HepG2 (cell line): ENCODE results near the gene IRF7.

ENCODE experiments used
- ELF4 ChIP-seq: sonication (generic); formaldehyde crosslinking; IDR thresholded peaks from 2 replicates; pipeline ENCODE4 v1.5.0; 2020; ENCODE audit warnings: missing genetic modification reagents, mild to moderate bottlenecking, moderate library complexity, borderline replicate concordance
- HNF4A ChIP-seq: sonication (generic); formaldehyde crosslinking; IDR thresholded peaks from 2 replicates; pipeline ENCODE4 v1.4.0; 2020; ENCODE audit warnings: missing genetic modification reagents
- PHF20 ChIP-seq: sonication (generic); formaldehyde crosslinking; IDR thresholded peaks from 2 replicates; pipeline ENCODE4 v1.5.0; 2020; ENCODE audit warnings: mild to moderate bottlenecking, missing genetic modification reagents
- PHF8 ChIP-seq: sonication (generic); formaldehyde crosslinking; IDR thresholded peaks from 2 replicates; pipeline ENCODE4 v1.5.0; 2020; ENCODE audit warnings: missing genetic modification reagents
- RFX5 ChIP-seq: IDR thresholded peaks from 2 replicates; pipeline ENCODE4 v1.6.1; 2011; ENCODE audit warnings: low read depth, low read length, improper control_type of control experiment
- SUZ12 ChIP-seq: fragments of 150-350 bp; IDR thresholded peaks from 2 replicates; pipeline ENCODE4 v1.6.1; 2014; ENCODE audit warnings: low read depth, low read length
- YY1 ChIP-seq: IDR thresholded peaks from 2 replicates; pipeline ENCODE4 v1.6.1; 2011; ENCODE audit warnings: low read length, low read depth, moderate library complexity, mild to moderate bottlenecking; ENCODE audit not compliant: insufficient read depth, insufficient replicate concordance
- TF ChIP-seq, protein P1 (sequence below), 2 experiments: IDR thresholded peaks; 2 replicates each; pipeline ENCODE4 v1.6.1; 2011 to 2012; ENCODE audit warnings: low read length in 2 of 2, borderline replicate concordance in 1 of 2, low read depth in 1 of 2, mild to moderate bottlenecking in 1 of 2, moderate library complexity in 1 of 2
- TF ChIP-seq, protein P2 (sequence below): sonication (generic); formaldehyde crosslinking; IDR thresholded peaks from 2 replicates; pipeline ENCODE4 v1.5.0; 2020; ENCODE audit warnings: missing genetic modification reagents
- TF ChIP-seq, protein P3 (sequence below): sonication (generic); formaldehyde crosslinking; IDR thresholded peaks from 2 replicates; pipeline ENCODE4 v1.4.0; 2020; ENCODE audit warnings: missing genetic modification reagents, borderline replicate concordance

DNA sequence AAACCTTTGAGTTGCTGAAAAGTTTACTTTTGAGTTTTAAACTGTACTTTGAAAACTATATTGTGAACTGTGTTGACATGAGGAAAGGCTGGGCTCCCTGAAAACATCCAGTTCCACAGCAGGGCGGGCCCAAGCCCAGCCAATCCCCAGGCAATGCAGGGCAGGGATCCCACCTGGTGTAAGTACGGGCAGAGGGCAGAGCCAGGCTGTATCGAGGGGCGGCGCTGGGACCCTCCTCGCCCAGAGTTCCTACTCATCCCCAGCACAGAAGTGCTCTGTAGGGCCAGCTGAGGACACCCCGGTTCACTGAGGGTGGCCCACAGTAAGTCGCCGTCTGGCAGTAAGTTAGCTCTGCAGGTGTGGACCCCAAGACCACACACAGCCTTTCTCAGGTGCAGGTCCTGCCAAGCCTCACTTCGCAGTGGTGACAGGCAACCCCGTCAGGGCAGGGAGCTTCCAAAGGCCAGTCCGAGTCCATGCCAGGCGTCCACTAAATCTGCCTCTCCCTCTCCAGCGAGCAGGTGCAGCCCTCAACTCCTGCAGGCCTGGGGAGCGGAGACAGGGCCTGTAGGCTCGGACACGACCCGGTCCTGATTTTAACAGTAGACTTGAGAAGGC is 48.6 kb downstream of the IRF7 start:
- TF ChIP-seq, protein P1, sequence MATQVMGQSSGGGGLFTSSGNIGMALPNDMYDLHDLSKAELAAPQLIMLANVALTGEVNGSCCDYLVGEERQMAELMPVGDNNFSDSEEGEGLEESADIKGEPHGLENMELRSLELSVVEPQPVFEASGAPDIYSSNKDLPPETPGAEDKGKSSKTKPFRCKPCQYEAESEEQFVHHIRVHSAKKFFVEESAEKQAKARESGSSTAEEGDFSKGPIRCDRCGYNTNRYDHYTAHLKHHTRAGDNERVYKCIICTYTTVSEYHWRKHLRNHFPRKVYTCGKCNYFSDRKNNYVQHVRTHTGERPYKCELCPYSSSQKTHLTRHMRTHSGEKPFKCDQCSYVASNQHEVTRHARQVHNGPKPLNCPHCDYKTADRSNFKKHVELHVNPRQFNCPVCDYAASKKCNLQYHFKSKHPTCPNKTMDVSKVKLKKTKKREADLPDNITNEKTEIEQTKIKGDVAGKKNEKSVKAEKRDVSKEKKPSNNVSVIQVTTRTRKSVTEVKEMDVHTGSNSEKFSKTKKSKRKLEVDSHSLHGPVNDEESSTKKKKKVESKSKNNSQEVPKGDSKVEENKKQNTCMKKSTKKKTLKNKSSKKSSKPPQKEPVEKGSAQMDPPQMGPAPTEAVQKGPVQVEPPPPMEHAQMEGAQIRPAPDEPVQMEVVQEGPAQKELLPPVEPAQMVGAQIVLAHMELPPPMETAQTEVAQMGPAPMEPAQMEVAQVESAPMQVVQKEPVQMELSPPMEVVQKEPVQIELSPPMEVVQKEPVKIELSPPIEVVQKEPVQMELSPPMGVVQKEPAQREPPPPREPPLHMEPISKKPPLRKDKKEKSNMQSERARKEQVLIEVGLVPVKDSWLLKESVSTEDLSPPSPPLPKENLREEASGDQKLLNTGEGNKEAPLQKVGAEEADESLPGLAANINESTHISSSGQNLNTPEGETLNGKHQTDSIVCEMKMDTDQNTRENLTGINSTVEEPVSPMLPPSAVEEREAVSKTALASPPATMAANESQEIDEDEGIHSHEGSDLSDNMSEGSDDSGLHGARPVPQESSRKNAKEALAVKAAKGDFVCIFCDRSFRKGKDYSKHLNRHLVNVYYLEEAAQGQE (IDR thresholded peaks at IDR 0.05; ENCODE audit: borderline replicate concordance in 1 of 2, low read depth in 1 of 2, low read length in 2 of 2): no peak
- TF ChIP-seq, protein P2, sequence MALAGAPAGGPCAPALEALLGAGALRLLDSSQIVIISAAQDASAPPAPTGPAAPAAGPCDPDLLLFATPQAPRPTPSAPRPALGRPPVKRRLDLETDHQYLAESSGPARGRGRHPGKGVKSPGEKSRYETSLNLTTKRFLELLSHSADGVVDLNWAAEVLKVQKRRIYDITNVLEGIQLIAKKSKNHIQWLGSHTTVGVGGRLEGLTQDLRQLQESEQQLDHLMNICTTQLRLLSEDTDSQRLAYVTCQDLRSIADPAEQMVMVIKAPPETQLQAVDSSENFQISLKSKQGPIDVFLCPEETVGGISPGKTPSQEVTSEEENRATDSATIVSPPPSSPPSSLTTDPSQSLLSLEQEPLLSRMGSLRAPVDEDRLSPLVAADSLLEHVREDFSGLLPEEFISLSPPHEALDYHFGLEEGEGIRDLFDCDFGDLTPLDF (CRISPR knock-in tag): no peak
- TF ChIP-seq SUZ12: no peak
- no peak for TF ChIP-seq YY1
- TF ChIP-seq ELF4: no peak
- TF ChIP-seq, protein P3, sequence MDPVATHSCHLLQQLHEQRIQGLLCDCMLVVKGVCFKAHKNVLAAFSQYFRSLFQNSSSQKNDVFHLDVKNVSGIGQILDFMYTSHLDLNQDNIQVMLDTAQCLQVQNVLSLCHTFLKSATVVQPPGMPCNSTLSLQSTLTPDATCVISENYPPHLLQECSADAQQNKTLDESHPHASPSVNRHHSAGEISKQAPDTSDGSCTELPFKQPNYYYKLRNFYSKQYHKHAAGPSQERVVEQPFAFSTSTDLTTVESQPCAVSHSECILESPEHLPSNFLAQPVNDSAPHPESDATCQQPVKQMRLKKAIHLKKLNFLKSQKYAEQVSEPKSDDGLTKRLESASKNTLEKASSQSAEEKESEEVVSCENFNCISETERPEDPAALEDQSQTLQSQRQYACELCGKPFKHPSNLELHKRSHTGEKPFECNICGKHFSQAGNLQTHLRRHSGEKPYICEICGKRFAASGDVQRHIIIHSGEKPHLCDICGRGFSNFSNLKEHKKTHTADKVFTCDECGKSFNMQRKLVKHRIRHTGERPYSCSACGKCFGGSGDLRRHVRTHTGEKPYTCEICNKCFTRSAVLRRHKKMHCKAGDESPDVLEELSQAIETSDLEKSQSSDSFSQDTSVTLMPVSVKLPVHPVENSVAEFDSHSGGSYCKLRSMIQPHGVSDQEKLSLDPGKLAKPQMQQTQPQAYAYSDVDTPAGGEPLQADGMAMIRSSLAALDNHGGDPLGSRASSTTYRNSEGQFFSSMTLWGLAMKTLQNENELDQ (CRISPR knock-in tag): no peak
- TF ChIP-seq PHF8 (CRISPR knock-in tag): no peak
- TF ChIP-seq RFX5: no peak
- TF ChIP-seq HNF4A: no peak
- no peak for TF ChIP-seq PHF20 (CRISPR knock-in tag)
